HG03565 (cell line): ENCODE results near the gene RBM24.

ENCODE experiments used
- ATAC-seq: cut with Tn5 transposase; IDR thresholded peaks from one replicate; pipeline ENCODE4 v1.9.1; 2021; ENCODE audit warnings: mild to moderate bottlenecking, moderate library complexity; ENCODE audit not compliant: unreplicated experiment

RBM24 gene

DNA sequence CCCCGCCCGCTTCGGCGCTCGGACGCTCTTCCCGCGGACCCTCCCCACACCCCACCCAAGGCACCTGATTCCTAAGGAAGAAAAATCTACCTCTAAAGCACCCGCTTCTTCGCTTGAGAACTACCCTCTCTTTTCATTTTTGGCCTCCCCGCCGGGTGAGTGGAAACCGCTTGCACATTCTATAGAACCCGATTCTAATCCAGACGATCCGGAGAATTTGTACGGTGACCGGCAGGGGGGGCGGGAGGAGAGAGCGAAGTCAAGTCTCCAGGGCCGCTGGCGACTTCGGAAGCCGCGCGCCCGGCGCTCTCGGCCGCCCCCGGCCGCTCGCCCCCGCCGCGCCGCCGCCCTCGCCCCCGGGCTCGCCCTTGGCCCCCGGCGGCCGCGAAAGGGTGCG lies at the start of gene RBM24:
RBM24 (plus strand) TSS at position 262 of the 397 bp plus-strand sequence. CDS start 221 bp downstream, outside the sequence.
- no peak for ATAC-seq

DNA sequence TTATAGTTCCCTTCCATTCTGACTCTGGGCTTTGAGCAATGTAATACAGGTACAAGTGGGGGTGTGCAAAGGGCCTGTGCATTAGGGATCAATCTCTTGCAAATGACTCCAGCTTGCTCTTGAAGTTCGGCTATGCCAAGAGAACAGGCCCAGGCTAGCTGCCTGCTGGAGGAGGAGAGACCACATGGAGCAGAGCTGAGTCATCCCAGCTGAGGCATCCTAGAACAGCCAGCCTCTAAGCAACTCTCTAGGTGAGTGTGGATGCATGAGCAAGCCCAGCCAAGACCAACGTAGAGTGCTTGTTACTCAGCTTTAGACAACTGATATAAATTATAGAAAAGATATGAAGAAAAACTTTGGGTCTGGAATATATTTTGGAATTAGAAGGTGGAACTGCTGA lies 47.6 kb upstream of the RBM24 start:
- no peak for ATAC-seq

DNA sequence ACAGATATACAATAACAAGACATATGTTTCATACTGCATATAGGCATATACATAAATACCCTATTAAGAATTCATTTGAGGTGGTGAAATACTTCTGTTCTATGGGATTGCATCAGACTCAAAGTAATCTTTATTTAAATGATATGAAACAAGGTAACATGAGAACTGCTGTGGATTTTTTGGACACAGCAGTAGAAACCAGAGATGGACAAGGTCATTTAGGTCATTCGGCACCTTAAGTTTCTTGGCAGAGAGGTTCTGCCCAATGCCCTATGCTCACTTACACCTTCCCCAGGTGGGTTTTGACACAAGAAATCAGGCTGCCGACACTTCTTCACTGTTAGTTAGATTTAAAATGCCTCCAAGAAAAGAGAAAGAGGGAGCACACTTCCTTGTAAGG lies 43.9 kb upstream of the RBM24 start:
- no peak for ATAC-seq

DNA sequence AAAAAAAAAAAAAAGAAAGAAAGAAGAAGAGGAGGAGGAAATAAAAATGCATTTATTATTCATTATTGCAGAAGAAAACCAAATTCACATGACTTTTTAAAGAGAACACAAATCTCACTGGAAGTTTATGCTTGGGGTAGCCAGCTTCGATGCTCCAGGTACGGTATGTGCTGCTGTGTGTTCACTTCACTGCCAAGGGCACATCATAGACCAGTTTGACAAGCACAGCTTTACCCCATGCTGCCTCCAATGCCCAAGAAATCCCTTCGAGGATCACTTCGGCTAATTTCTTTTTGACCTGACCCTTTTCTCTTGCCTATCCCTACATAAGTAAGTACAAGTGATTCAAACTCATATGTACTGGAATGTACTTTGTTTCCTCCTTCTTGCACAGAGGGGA lies 41.9 kb upstream of the RBM24 start:
- ATAC-seq, result no peak

GRCh38 chr6:17240803-17241500 lies 40.2 kb upstream of the RBM24 start:
- ATAC-seq, result no peak

DNA sequence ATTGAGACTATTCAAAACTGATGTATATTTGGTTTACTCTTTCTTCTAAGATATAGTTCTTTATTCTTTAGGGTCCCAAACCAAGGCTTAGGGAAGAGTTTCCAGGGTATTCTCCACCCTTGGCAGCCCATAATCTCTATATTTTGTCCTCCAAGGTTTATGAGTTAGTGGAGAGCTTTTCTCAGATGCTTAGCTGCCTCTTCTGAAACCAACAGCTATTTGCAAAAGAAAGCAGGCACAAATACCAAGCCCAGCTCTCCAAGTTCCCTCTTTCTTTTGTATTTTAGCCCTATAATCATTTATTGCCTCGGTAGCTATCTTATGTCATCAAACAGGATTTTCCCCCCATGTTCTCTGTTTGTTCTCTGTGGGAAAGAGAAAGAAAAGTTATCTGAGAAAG lies 39.1 kb upstream of the RBM24 start:
- ATAC-seq, result no peak

GRCh38 chr6:17250237-17250636 lies 30.9 kb upstream of the RBM24 start:
- no peak for ATAC-seq

DNA sequence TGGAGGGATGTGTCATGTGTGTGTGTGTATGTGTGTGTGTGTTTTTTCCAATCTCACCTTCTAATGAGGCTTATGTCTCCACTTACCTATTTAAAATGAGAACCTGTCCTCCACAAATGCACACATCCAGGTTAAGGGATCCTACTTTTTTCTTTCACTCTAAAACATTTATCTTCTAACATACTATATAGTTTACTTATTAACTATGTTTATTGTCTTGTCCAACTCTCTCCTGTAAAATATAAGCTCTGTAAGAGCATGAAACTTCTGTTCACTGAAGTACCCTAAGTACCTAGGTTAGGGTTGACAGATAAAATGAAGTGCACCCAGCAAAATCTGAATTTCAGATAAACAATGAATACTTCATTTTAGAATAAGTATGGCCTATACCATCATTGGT lies 29.2 kb upstream of the RBM24 start:
- ATAC-seq, result no peak

DNA sequence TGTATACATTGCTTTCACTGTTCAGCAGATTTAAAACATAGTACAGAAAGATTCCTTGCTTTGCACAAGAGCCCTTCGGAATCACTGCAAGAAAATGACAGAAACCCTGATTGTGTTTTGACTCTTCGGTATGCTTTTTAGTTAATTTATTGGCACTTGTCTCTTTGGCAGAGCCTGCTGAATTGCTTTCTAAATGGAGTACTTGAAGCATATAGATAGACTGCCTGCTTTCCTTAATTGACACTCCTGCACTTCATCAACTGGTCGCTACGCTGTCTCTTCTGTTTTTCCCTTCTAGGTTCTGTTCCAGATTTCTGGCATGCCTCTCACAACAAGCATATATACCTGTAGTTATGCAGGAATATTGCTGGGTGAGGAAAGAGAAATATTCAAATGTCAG lies 22.4 kb upstream of the RBM24 start:
- ATAC-seq, result no peak

DNA sequence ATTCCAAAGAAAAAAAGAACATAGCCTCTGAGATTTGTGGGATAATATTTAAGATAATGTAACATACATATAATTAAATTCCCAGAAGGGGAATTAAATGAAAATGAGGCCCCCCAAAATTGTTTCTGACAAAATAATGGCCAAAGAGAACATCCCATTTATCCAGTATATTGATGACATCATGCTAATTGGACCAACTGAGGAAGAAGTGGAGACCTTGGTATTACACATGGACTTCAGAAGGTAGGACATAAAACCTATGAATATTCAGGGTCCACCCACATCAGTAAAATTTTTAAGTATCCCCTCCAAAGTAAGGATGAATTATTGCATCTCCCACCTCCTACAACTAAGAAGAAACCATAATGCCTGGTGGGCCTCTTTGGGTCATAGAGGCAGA lies 15.6 kb upstream of the RBM24 start:
- no peak for ATAC-seq

DNA sequence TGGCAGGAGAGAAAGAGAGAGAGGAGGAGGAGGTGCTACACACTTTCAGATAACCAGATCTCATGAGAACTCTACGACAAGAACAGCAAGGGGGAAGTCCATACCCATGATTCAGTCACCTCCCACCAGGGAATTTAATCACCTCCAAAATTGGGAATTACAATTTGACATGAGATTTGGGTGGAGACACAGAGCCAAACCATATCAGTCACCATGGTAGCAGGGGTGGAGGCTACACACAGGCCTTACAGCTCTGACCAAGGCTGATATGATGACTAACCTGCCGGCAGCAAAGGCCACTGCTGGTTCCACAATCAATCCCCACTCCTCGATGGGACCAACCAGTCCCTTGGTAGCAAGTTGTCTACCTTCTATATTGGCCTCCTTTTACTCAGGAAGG lies 13.6 kb upstream of the RBM24 start:
- ATAC-seq, result no peak

GRCh38 chr6:17268114-17268513 lies 13.0 kb upstream of the RBM24 start:
- no peak for ATAC-seq

DNA sequence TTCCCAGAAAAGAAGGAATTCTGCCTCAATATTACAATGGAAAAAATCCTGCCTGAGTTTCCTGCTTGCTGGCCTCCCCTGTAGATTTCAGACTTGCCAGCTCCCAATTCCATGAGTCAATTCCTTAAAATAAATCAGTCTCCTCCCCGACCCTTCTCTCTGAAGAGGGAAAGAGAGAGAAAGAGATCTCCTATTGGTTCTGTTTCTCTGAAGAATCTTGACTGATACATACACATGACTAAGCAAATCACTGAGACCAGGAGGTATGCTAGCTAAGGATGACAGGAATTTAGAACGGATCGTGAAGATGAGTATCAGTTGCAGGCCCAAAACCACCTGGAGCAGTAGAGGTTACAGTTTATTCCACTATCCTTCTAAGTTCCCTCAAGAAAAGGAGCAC lies 11.3 kb upstream of the RBM24 start:
- ATAC-seq, result no peak

- ATAC-seq, result no peak
Measured at GRCh38 chr6:17271628-17272027, 9.5 kb upstream of the RBM24 start.

GRCh38 chr6:17276766-17277165 lies 4.4 kb upstream of the RBM24 start:
- no peak for ATAC-seq

DNA sequence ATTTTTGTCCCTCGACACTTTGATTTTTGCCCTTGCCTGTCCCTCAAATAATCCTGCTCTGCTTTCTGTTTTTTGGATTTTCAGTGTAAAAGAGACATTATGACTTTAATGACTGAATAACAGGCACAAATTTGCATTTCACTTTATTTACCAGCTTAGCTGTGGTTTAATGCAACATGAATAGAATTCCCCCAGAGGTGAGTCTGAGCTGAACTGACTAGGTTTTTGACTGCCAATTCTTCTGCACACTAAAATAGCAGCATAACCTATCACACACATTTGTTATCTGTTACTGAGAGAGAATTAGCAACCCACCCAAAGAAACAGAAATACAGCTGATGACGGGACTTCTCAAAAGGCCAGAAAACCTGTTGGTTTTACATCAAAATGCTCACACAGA lies 3.9 kb upstream of the RBM24 start:
- ATAC-seq, result no peak

- ATAC-seq, result no peak
Measured at GRCh38 chr6:17278289-17279063, 2.7 kb upstream of the RBM24 start.

DNA sequence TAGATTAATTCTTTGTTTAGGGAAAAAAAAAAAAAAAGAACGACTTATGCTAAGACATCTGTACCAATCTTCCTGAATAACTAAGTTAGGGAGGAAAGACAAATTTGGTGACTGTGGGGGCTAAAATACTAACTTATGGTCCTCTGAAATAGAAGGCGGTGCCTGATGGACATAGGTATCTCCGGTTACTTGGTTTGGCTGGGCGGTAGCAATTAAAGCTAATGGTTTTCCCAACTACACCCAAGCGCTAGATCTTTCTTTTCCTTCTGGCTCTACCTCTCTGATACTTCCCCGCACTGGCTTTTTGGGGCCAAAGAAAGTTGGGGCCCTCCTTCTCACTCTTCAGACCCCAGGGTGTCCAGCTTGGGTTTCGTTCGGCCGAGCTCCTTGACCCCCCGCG lies 1.0 kb upstream of the RBM24 start:
- ATAC-seq, result no peak

DNA sequence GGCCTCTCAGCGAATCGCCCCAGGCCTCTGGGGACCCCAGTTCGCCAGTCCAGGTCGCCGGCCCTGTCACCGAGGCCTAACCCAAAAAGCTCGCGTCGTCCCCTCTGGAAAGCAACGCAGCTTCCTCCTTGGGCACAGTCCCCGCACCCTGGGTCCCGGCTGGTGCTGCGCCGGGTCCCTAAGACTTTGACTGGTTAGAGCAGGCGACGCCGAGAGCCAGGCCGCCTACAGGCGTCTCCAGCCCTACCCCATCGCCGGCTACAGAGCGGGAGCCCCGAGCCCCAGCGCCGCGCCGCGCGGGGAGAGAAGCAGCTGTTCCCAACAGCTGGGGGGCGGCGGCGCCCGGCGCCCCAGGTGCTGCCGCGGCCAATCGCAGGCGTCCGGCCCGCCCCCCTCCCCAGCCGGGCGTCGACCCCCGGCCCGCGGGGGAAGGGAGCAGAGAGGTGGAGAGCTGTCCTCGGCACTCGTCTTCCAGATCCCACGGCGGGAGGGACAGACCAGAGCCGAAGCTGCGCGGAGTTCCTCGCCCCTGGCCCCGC lies 540 bp upstream of the RBM24 start:
- no peak for ATAC-seq

- no peak for ATAC-seq
Measured at GRCh38 chr6:17281497-17282481, 628 bp downstream of the RBM24 start.

DNA sequence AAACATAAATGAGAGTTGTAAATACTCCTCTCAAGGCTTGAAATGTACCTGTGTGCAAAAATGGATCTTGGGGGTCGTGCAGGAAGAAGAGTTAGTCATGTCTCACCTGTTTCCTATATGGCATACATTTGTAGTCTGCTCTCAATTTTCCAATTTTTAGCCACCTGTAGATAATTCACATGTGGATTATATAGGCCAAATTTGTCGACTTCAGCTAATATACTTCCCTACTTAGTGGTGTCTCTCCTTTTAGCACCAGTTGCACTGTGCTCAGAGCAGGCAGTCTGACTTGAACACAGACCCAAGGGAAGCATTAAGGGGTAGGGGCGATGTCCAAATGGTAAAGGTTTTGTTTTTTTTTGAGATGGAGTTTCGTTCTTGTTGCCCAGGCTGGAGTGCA lies 1.9 kb downstream of the RBM24 start:
- no peak for ATAC-seq
